Activated naive CD4-positive, alpha-beta T cell treated with anti-CD3 and anti-CD28 coated beads, Interleukin-2, amount 50 U/mL, for 16 hours (primary cell): Measurements from ENCODE around the gene COL6A2.
"Not testable (repeated sequence)": the region's sequence is repeated elsewhere in the genome, so short reads cannot be mapped to it uniquely, and the experiment has no call there.

Experiments used
- DNase-seq: peaks from one replicate; pipeline ENCODE4 v3.0.0-alpha.2; 2020

The COL6A2 gene

GRCh38 chr21:46079352-46080170 lies 18.4 kb upstream of the COL6A2 start:
- DNase-seq, result no peak

- peak; percentile 8 for DNase-seq
Measured at GRCh38 chr21:46080171-46081021, 17.5 kb upstream of the COL6A2 start.

- peak; percentile 9 for DNase-seq
Measured at GRCh38 chr21:46081022-46081861, 16.7 kb upstream of the COL6A2 start.

GRCh38 chr21:46081862-46082712 lies 15.8 kb upstream of the COL6A2 start:
- no peak for DNase-seq

- DNase-seq, result no peak
Measured at GRCh38 chr21:46082713-46082962, 15.3 kb upstream of the COL6A2 start.

GRCh38 chr21:46082963-46083790 lies 14.7 kb upstream of the COL6A2 start:
- no peak for DNase-seq

GRCh38 chr21:46083791-46084561 lies 13.9 kb upstream of the COL6A2 start:
- no peak for DNase-seq

GRCh38 chr21:46084709-46085108 lies 13.2 kb upstream of the COL6A2 start:
- DNase-seq, result no peak

- not testable (repeated sequence) for DNase-seq
Measured at GRCh38 chr21:46085259-46085658, 12.7 kb upstream of the COL6A2 start.

- DNase-seq, result no peak
Measured at GRCh38 chr21:46087641-46088040, 10.3 kb upstream of the COL6A2 start.

GRCh38 chr21:46088189-46088588 lies 9.7 kb upstream of the COL6A2 start:
- DNase-seq, result no peak

- no peak for DNase-seq
Measured at GRCh38 chr21:46089285-46089684, 8.6 kb upstream of the COL6A2 start.

GRCh38 chr21:46091118-46091517 lies 6.8 kb upstream of the COL6A2 start:
- DNase-seq, result no peak

GRCh38 chr21:46091631-46092025 lies 6.3 kb upstream of the COL6A2 start:
- no peak for DNase-seq

GRCh38 chr21:46092026-46092764 lies 5.7 kb upstream of the COL6A2 start:
- no peak for DNase-seq

- no peak for DNase-seq
Measured at GRCh38 chr21:46092811-46093667, 4.9 kb upstream of the COL6A2 start.

GRCh38 chr21:46093668-46094400 lies 4.1 kb upstream of the COL6A2 start:
- DNase-seq, result no peak

- DNase-seq, result no peak
Measured at GRCh38 chr21:46094401-46095082, 3.4 kb upstream of the COL6A2 start.
